ENCODE measurements around the gene BOLL. TPM values are rescaled to one million over a fixed set of nuclear protein-coding genes. Genes with fewer than 3 reads are reported as not detected.
"Not testable (repeated sequence)": the region's sequence is repeated elsewhere in the genome, so short reads cannot be mapped to it uniquely, and the experiment has no call there.

Gene BOLL
- total RNA-seq, 1 experiment from 2014 or later, result not detected

GRCh38 chr2:197706839-197707207 lies 78.3 kb downstream of the BOLL start:
- no peak for DNase-seq (ENCODE audit: low spot score)

DNA sequence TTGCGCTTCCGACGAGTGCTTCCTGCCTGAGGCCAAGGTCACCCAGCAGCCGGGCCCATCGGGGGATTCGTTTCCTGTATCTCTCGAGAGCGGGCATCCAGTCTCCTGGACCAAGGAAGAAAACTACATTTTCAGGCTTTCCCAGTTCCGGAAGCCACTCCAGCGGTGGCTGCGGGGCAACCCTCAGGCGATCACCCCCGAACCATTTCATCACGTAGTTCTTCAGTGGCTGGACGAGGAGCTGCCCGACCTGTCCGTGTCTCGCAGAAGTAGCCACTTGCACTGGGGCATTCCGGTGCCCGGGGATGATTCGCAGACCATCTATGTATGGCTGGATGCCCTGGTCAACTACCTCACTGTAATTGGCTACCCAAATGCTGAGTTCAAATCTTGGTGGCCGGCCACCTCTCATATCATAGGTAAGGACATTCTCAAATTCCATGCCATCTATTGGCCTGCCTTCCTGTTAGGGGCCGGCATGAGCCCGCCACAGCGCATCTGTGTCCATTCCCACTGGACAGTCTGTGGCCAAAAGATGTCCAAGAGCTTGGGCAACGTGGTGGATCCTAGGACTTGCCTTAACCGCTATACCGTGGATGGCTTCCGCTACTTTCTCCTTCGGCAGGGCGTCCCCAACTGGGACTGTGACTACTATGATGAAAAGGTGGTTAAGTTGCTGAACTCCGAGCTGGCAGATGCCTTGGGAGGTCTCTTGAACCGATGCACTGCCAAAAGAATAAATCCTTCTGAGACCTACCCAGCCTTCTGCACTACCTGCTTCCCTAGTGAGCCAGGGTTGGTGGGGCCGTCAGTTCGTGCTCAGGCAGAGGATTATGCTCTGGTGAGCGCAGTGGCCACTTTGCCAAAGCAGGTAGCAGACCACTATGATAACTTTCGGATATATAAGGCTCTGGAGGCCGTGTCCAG lies 78.9 kb downstream of the BOLL start:
- no peak for DNase-seq (ENCODE audit: low spot score)

GRCh38 chr2:197705121-197705911 lies 79.8 kb downstream of the BOLL start, which contains the start of gene MARS2:
Gene MARS2, plus strand, starts transcription at chr2:197705369. Its CDS starts 37 bp downstream, at chr2:197705406.
- DNase-seq (ENCODE audit: low spot score), result peak; percentile 88

DNA sequence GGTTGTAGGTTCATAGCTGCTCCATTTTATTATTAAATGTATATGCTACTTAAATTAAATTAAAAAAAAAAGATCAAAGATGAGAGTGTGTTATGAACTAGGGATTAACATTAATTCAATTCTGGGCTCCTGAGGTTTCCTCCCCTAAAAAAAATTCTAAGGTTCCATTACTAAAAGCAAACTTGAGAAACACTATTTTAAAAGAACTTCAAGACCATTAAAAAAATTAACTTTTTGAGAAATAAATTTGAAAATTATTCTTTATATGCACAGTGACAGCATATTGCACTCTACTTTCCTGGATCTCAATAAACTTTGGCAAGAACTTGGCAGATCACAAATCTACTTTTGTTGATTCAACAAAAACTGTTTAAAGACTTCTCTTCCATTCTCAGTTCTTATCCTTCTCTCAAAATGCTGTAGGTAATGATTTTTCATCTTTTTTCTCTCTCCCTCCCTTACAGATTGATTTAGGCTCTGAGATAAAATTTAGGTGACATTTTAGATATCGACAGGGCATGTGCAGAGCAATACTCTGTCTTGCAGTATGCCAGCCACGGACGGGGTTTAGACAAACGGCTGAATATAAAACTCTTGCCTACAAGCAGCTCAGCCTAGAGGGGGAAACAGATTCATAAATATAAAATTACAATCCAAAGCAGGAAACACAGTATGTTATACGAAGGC lies 80.5 kb downstream of the BOLL start:
- DNase-seq (ENCODE audit: low spot score), result no peak

GRCh38 chr2:197700960-197701359 lies 84.2 kb downstream of the BOLL start:
- DNase-seq (ENCODE audit: low spot score), result no peak

DNA sequence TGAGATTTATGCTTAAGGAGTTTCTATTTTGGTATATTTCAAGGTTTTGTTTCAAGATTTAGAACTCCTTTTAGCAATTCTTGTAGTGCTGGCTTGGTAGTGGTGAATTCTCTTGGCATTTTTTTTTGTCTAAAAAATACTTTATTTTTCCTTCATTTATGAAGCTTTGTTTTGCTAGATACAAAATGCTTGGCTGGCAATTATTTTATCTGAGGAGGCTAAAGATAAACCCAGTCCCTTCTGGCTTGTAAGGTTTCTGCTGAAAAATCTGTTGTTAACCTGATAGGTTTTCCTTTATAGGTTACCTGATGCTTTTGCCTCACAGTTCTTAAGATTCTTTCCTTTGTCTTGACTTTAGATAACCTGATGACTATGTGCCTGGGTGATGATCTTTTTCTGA lies 85.4 kb downstream of the BOLL start:
- DNase-seq (ENCODE audit: low spot score), result not testable (repeated sequence)

- not testable (repeated sequence) for DNase-seq (ENCODE audit: low spot score)
These were observed 88.5 kb downstream of the BOLL start for GRCh38 chr2:197696571-197696970.

- not testable (repeated sequence) for DNase-seq (ENCODE audit: low spot score)
These were observed 89.1 kb downstream of the BOLL start for GRCh38 chr2:197695971-197696370.

DNA sequence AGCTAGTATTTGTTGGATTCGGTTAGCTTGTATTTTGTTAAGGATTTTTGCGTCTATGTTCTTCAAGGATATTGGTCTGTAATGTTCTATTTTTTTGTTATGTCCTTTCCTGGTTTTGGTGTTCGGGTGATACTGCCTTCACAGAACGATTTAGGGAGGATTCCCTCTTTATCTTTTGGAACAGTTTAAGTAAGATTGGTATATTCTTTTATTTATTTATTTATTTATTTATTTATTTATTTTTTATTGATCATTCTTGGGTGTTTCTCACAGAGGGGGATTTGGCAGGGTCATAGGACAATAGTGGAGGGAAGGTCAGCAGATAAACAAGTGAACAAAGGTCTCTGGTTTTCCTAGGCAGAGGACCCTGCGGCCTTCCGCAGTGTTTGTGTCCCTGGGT lies 89.9 kb downstream of the BOLL start:
- DNase-seq (ENCODE audit: low spot score), result not testable (repeated sequence)

DNA sequence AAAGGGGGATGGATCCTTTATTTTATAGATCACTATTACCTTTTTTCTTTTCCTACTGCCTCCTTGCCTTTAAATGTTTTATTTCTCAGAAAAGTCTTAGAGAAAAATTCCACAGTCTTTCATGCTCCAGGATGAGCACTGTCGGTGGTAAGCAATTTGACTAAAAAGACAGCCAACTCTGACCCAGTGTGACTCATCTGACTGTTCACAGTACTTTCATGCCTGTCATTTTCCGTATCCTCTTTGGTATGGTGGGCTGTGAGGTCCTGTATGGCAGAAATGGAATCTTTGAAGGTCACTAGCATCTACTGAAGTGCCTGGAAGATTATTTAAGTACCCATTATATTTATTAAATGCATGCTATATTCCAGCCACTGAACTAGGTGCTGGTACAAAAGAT lies 107.6 kb downstream of the BOLL start:
- no peak for DNase-seq (ENCODE audit: low spot score)

GRCh38 chr2:197677056-197677455 lies 108.1 kb downstream of the BOLL start:
- no peak for DNase-seq (ENCODE audit: low spot score)

Other genes starting within 250 kb of the BOLL start
- 0.33 and 1.5 TPM in 2 replicates for gene RFTN2, start 109.7 kb downstream of the BOLL start, total RNA-seq (2014; rRNA removed; shearing (Covaris generic))
- gene MARS2, start 80.0 kb downstream of the BOLL start, total RNA-seq (2014; rRNA removed; shearing (Covaris generic)), result 1.7 and 4.1 TPM in 2 replicates
- 0.19 and 0.31 TPM in 2 replicates for gene PLCL1, start 19.3 kb upstream of the BOLL start, total RNA-seq (2014; rRNA removed; shearing (Covaris generic))

Measured in H4 (cell line).